HL-60 (cell line): ENCODE measurements around the gene SLC26A3.

Experiments used
- CTCF ChIP-seq: IDR thresholded peaks from one replicate; pipeline ENCODE4 v1.5.1; 2011; ENCODE audit warnings: low read length, control low read depth, inconsistent platforms; ENCODE audit not compliant: insufficient read depth
- POLR2AphosphoS5 ChIP-seq: IDR thresholded peaks from 2 replicates; pipeline ENCODE4 v1.6.1; 2012; ENCODE audit warnings: low read depth
- TF ChIP-seq, protein P1 (sequence below): IDR thresholded peaks from 2 replicates; pipeline ENCODE4 v1.6.1; 2012; ENCODE audit warnings: low read depth; ENCODE audit not compliant: insufficient replicate concordance

- TF ChIP-seq POLR2AphosphoS5 (no peak), CTCF (no peak)
- TF ChIP-seq, protein P1, sequence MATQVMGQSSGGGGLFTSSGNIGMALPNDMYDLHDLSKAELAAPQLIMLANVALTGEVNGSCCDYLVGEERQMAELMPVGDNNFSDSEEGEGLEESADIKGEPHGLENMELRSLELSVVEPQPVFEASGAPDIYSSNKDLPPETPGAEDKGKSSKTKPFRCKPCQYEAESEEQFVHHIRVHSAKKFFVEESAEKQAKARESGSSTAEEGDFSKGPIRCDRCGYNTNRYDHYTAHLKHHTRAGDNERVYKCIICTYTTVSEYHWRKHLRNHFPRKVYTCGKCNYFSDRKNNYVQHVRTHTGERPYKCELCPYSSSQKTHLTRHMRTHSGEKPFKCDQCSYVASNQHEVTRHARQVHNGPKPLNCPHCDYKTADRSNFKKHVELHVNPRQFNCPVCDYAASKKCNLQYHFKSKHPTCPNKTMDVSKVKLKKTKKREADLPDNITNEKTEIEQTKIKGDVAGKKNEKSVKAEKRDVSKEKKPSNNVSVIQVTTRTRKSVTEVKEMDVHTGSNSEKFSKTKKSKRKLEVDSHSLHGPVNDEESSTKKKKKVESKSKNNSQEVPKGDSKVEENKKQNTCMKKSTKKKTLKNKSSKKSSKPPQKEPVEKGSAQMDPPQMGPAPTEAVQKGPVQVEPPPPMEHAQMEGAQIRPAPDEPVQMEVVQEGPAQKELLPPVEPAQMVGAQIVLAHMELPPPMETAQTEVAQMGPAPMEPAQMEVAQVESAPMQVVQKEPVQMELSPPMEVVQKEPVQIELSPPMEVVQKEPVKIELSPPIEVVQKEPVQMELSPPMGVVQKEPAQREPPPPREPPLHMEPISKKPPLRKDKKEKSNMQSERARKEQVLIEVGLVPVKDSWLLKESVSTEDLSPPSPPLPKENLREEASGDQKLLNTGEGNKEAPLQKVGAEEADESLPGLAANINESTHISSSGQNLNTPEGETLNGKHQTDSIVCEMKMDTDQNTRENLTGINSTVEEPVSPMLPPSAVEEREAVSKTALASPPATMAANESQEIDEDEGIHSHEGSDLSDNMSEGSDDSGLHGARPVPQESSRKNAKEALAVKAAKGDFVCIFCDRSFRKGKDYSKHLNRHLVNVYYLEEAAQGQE: no peak
Observed at GRCh38 chr7:107828540-107828939, 25.5 kb upstream of the SLC26A3 start.
